Measurements from ENCODE around the gene IFI27L2.

The IFI27L2 gene

GRCh38 chr14:94121485-94121884 is 7.9 kb downstream of the IFI27L2 start:
- no peak for DNase-seq

DNA sequence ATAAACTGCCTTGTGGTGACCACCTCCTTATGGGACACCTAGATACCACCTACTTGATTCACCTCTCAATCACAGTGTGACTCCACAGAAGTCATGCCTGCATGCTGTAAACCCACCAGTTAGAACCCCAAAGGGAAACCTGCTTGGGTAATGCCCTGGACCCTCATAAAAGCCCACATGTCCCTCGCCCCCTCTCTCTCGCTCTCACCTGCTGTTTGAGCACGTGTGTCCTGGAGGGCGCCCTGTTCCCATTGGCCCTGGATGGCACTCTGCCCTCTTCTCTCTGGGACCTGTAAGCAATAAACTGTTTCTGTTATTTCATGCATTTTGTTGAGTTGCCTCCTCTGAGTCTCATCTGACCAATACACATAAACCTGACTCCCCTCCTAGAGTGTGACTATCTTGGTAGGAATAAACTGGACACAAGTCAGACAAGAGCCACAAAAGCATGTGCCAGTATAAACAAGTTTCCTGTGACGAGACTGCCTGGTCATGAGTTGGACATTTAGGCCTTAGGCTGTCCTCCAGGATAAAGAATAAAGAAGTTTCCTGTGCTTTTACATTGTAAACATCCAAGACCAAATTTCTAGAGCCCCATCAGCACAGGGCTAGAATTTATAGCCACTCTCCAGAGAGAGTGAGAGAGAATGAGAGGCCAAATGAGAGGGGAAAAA is 8.6 kb downstream of the IFI27L2 start:
- no peak for DNase-seq

GRCh38 chr14:94119071-94119470 is 10.3 kb downstream of the IFI27L2 start:
- DNase-seq: no peak

DNA sequence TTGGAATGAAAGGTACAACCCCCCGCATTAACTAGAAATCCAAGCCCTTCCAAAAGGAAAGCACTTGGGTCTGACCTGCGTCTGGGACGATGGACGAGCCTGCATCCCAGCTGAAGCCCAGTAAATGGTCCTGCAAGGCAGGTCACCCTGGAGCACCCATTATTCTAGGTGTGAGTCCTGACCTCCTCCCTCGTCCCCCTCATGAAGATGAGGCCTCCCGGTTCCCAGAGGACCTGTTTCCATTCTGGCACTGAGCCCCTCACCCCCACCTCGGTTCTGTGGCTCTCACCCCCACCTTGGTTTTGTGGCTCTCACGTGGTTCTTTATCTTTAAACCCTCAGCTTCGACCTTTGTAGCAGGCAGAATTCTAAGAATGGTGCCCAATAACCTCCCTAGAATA is 11.5 kb downstream of the IFI27L2 start:
- no peak for DNase-seq

DNA sequence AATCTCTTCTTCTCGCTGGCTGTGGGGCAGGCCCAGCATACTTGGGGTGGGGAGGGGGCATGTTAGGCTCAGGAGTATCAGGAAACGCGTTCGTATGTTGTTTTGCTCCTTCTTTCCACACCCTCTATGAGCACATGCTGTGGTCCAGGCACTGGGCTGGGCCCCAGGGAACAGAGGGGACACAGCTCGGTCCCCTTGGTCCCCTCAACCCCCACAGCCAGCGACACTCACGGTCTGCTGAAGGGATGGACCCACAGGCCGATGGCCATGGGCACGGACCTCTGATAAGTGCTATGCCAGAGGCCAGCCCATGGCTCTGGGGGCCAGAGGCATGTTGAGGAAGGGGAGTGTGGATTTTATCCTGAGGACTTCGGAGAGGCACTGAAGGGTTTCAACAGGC is 12.7 kb downstream of the IFI27L2 start:
- no peak for DNase-seq

DNA sequence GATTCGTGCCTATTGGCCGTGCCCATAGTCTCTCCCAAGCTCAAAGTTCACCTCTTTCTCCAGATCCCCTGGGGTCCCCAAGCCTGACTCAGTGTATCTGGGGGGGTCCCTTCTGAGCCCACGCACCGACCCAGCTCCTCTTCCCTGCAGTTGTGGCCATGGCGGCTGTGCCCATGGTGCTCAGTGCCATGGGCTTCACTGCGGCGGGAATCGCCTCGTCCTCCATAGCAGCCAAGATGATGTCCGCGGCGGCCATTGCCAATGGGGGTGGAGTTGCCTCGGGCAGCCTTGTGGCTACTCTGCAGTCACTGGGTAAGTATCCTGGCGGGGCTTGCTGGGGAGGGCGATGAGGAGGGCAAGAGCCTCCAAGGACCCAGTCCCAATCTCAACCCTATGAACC is 13.8 kb downstream of the IFI27L2 start:
- DNase-seq: no peak

DNA sequence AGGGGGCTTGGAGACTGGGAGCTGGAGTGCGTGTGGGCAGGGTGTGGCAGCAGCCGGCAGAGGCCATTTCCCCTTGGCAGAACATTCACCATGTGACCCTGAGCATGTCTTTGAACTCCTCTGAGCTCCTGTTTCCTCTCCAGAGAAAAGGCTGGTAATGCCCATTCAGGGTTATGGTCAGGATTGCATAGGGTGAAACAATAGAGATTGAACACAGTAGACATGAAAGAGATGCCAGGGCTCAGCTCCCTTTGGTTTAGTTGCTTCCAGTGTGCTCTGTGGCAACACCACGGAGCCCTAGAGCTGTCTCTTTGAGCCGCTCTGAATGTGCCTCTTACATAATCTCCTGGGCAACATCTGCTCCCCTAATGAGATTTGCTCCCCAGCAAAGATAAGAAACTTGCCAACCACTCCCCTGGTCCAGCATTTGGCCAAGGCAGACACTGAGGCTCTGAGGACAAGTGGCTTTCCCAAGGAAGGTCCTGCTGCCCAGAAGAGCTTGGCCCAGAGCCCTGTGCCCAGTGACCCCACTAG is 14.3 kb downstream of the IFI27L2 start:
- DNase-seq: no peak

DNA sequence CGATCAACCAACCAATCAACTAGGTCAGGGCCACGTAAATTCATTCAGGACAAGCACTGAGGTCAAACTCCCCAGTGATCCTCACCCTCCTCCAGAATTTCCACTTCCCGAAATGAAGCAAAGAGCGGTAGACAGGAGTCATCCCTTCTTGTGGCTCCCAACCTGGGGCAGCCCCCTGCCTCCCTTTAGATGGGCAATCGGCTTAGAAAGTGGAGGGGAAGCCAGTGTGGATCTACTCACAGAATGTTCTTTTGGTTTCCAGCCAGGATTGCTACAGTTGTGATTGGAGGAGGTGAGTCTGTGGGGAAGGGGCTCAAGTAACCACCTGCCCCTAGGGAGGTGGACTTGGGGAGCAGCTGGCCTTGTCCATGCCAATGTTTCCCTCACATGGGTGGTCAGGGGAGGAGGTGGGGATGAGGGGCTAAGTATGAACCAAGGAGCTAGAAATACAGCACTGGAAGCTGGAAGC is 14.8 kb downstream of the IFI27L2 start:
- DNase-seq: no peak

GRCh38 chr14:94113908-94114588 is 15.4 kb downstream of the IFI27L2 start:
- DNase-seq: no peak

- DNase-seq: peak; percentile 20
Observed at GRCh38 chr14:94113490-94113889, 15.9 kb downstream of the IFI27L2 start.

GRCh38 chr14:94113073-94113472 is 16.3 kb downstream of the IFI27L2 start:
- no peak for DNase-seq

DNA sequence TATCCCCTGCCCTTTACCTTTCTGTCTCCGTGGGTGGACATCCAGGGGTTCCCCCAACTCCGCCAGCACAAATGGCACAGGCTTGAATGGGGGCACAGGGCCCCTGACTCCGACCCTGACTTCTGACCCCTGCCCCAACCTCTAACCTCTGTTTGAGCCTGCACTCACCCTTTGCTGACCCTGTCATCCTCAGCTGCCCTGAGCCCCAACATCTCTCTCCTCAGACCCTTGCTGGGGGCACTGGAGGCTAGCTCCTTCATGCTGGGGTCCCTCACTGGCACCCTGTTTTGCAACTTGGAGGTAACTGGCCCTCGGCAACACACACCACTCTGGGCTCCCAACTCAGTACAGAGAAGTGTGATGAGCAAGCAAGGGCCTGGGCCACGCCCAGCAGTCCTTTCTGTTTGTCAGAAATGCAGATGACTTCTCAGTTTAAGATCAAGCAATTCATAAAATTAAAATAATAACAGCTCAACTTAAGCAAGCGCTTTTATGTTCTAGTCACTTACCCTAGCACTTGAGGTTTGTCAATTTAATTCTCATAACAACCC is 16.8 kb downstream of the IFI27L2 start:
- no peak for DNase-seq

DNA sequence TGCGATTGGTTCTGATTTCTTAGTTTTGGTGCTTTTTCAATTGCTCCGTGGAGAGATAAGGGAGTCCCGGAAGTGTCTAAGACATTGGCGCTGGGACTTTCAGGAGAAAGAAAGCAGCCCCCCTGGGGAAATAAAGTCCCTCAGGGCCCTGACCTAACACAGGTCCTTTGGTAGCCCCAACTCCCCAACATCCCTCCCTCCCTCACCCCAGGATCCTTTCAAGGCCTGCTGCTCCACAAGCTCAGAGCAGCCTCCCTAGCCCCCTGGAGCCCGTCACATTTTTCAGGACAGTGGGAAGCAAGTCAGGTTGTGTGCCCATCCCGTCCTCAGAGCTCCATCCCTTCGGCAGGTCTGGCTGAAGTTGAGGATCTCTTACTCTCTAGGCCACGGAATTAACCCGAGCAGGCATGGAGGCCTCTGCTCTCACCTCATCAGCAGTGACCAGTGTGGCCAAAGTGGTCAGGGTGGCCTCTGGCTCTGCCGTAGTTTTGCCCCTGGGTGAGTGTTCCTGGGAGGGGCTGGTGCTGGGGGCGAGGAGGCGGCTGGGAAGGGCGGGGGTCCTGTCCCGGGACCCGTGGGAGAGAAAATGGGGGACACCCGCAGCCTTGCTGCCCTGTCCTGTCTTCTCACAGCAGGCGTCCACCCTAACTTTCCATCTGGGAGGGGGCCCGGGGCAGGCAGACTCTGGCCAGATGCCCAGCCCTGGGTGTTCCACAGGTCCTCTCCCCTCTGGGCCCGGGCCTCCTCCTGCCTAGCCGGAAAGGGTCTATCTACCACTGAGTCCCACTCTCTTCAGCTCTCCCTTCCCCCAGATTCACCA is 17.9 kb downstream of the IFI27L2 start:
- DNase-seq: no peak

DNA sequence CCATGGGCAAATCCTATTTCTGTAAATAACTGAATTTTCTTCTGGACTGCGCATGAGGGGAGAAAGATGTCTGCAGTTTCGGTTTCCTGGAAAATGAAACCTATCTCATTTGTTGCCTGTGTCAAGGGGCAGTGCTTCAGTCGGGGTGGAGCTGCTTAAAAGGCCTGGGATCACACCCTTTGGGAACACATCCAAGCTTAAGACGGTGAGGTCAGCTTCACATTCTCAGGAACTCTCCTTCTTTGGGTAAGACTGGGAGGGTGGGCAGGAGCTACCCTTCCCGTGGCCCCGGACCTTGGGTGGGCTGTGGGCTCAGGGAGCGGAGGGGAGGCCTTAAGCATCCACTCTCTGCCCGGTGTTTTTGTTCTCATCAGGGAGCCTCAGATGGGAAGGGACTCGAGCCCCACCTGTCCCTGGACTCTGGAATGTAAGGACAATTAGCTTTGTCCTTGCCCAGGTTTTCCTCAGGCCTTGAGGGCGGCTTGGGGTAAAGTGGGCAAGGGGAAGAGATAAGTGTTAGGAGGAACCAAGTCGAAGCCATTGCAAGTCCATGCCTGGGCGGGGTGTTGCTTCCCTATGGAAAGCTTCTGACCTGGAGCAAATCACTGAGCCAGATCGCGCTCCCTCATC is 18.7 kb downstream of the IFI27L2 start, which contains the start of gene IFI27:
IFI27 (plus strand) TSS at position 185 of the 630 bp plus-strand sequence.
- DNase-seq: no peak

- no peak for DNase-seq
Observed at GRCh38 chr14:94109915-94110250, 19.5 kb downstream of the IFI27L2 start.

DNA sequence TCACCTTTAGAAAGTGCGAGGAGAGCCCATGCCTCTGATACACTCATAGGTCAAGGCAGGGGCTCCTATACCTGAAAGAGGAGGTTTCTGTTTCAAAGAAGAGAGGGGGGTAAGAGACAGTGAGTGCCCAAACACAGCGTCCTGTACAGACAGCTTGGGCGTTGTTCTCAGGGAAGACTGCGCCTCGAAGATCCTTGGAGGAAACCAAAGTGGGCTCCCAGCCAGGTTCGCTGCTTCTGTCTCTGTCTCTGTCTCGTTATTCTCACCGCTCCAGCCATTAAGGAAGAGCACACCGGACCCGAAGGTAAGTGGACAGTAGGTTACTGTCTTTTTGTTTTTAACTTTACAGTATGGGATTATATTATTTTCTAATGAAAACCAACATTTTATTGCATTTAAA is 24.7 kb downstream of the IFI27L2 start:
- DNase-seq: no peak

- DNase-seq: no peak
Observed at GRCh38 chr14:94103554-94104150, 25.8 kb downstream of the IFI27L2 start.

GRCh38 chr14:94102768-94103482 is 26.5 kb downstream of the IFI27L2 start:
- DNase-seq: no peak

- DNase-seq: no peak
Observed at GRCh38 chr14:94101748-94102147, 27.7 kb downstream of the IFI27L2 start.

GRCh38 chr14:94100847-94101246 is 28.6 kb downstream of the IFI27L2 start:
- no peak for DNase-seq

- DNase-seq: no peak
Observed at GRCh38 chr14:94099006-94099405, 30.4 kb downstream of the IFI27L2 start.

All from NCI-H1105 (cell line).